Lower lobe of right lung (tissue), 2 donors: Measurements from ENCODE around the gene HSPB9. TPM values are rescaled to one million over a fixed set of nuclear protein-coding genes. Genes with fewer than 3 reads are reported as not detected.

ENCODE experiments used
- ATAC-seq, 2 donors: fragments of 200-7000 bp; cut with Tn5 transposase; one replicate each; pipeline ENCODE4 v1.9.1; 2020 to 2022; ENCODE audit warnings: mild to moderate bottlenecking in 2 of 2, moderate library complexity in 2 of 2
- DNase-seq: peaks from one replicate; pipeline ENCODE4 v3.0.0-alpha.2; 2020
- H3K27ac ChIP-seq: fragments of 200-600 bp; one replicate; pipeline ENCODE4 v1.8.0; 2022
- H3K27me3 ChIP-seq: fragments of 200-600 bp; one replicate; pipeline ENCODE4 v1.8.0; 2022; ENCODE audit warnings: low read depth
- H3K36me3 ChIP-seq: fragments of 200-600 bp; one replicate; pipeline ENCODE4 v1.8.0; 2022; ENCODE audit warnings: mild to moderate bottlenecking
- H3K4me1 ChIP-seq: fragments of 200-600 bp; one replicate; pipeline ENCODE4 v1.8.0; 2022
- H3K4me3 ChIP-seq: fragments of 200-600 bp; one replicate; pipeline ENCODE4 v1.8.0; 2022; ENCODE audit warnings: mild to moderate bottlenecking
- H3K9me3 ChIP-seq: fragments of 200-600 bp; one replicate; pipeline ENCODE4 v1.8.0; 2022
- CTCF ChIP-seq: fragments of 200-600 bp; IDR thresholded peaks from one replicate; pipeline ENCODE4 v1.8.0; 2022; ENCODE audit warnings: antibody characterized with exemption, mild to moderate bottlenecking
- intact Hi-C: fragments of 100-400 bp; cut with DNase I; formaldehyde crosslinking; loops from one replicate; pipeline ENCODE4 v1.11.0; 2022
- total RNA-seq: library from RNA; stranded (reverse); fragmentation: NEBNext Ultra II Directional; extraction: Animal tissue kit (Norgen Biotek cat#: 25700); gene quantifications from one replicate; pipeline ENCODE4 v1.2.1, GENCODE V29; 2021
- donor health status: DM: no; HTN: yes; CAD: no; lungs with severe emphysema.

The HSPB9 gene
- total RNA-seq, 1 donor from 2014 or later = not detected

GRCh38 chr17:42171831-42172230 is 49.2 kb downstream of the HSPB9 start:
- intact Hi-C loops = no loop called here
- no peak for TF ChIP-seq CTCF
- Histone ChIP-seq H3K9me3 (no peaks in the 10 kb centered on the region), H3K27me3 (no peaks in the 10 kb centered on the region), H3K27ac (no peak overlapping the region), H3K36me3 (no peaks in the 10 kb centered on the region), H3K4me3 (no peak overlapping the region), H3K4me1 (no peaks in the 10 kb centered on the region)
- ATAC-seq (no peak), DNase-seq (no peak)

Other genes with a start within 250 kb of the HSPB9 start
- gene ACLY, start 203.9 kb upstream of the HSPB9 start, total RNA-seq = 105 TPM
- gene ODAD4, start 192.2 kb upstream of the HSPB9 start, total RNA-seq = 5.4 TPM
- 46.3 TPM for gene CNP, start 156.0 kb upstream of the HSPB9 start, total RNA-seq
- gene DNAJC7, start 105.4 kb upstream of the HSPB9 start, total RNA-seq = 82.0 TPM
- gene NKIRAS2, start 102.7 kb upstream of the HSPB9 start, total RNA-seq = 27.1 TPM
- gene C17orf113, start 72.2 kb upstream of the HSPB9 start, total RNA-seq = 0.89 TPM
- gene ZNF385C, start 24.3 kb upstream of the HSPB9 start, total RNA-seq = 1.2 TPM
- gene DHX58, start 10.1 kb upstream of the HSPB9 start, total RNA-seq = 40.4 TPM
- gene KAT2A, start 1.4 kb upstream of the HSPB9 start, total RNA-seq = 41.6 TPM
- 153 TPM for gene RAB5C, start 32.2 kb downstream of the HSPB9 start, total RNA-seq
- gene KCNH4, start 58.3 kb downstream of the HSPB9 start, total RNA-seq = 0.09 TPM
- not detected for gene HCRT, start 62.6 kb downstream of the HSPB9 start, total RNA-seq
- gene GHDC, start 71.7 kb downstream of the HSPB9 start, total RNA-seq = 33.4 TPM
- gene STAT5B, start 153.6 kb downstream of the HSPB9 start, total RNA-seq = 67.9 TPM
- 53.3 TPM for gene STAT5A, start 165.7 kb downstream of the HSPB9 start, total RNA-seq